Large intestine (tissue), 3 donors: ENCODE results near the gene TMEM154. TPM values are rescaled to one million over a fixed set of nuclear protein-coding genes. Genes with fewer than 3 reads are reported as not detected.

ENCODE experiments used
- DNase-seq, 2 donors: peaks; one replicate each; pipeline versions ENCODE4 v3.0.0 to v3.0.0-alpha.2; 2013
- H3K27ac ChIP-seq: one replicate; pipeline ENCODE4 v1.5.1; 2013; ENCODE audit warnings: low read length
- H3K27me3 ChIP-seq: 2 replicates; pipeline ENCODE4 v1.6.1; 2013; ENCODE audit warnings: low read length; ENCODE audit not compliant: control insufficient read depth, insufficient read depth
- H3K36me3 ChIP-seq: 2 replicates; pipeline ENCODE4 v1.6.1; 2013; ENCODE audit warnings: low read length; ENCODE audit not compliant: control insufficient read depth, insufficient read depth
- H3K4me1 ChIP-seq: one replicate; pipeline ENCODE4 v1.6.1; 2013; ENCODE audit warnings: low read length; ENCODE audit not compliant: control insufficient read depth, insufficient read depth
- H3K4me3 ChIP-seq: one replicate; pipeline ENCODE4 v1.5.1; 2013; ENCODE audit warnings: low read length
- H3K9me3 ChIP-seq: one replicate; pipeline ENCODE4 v1.6.1; 2013; ENCODE audit warnings: mild to moderate bottlenecking, low read depth, low read length, moderate library complexity; ENCODE audit not compliant: control insufficient read depth
- WGBS: methylation state at CpG from one replicate; pipeline ENCODE4 v1.1.5; 2013; ENCODE audit warnings: low lambda C conversion rate; ENCODE audit not compliant: insufficient coverage; 5-methylcytosine and 5-hydroxymethylcytosine counted together
- polyA plus RNA-seq: library from polyadenylated mRNA; unstranded; fragments of 120-200 nt; gene quantifications from one replicate; pipeline ENCODE4 v1.2.1, GENCODE V29; 2013

The TMEM154 gene
- polyA plus RNA-seq, 1 donor, result 0.90 TPM

GRCh38 chr4:152684007-152684406 lies 4.2 kb upstream of the TMEM154 start:
- WGBS, result no CpG with 5 or more reads among the region's 3 CpGs
- Histone ChIP-seq H3K9me3 (no peaks in the 10 kb centered on the region), H3K27me3 (no peaks in the 10 kb centered on the region), H3K27ac (no peak overlapping the region), H3K4me1 (no peaks in the 10 kb centered on the region), H3K36me3 (no peaks in the 10 kb centered on the region), H3K4me3 (no peak overlapping the region)
- DNase-seq, result no peak

GRCh38 chr4:152682143-152682941 lies 2.5 kb upstream of the TMEM154 start:
- DNase-seq, result peak in 1 of 2 donors; percentile 54
- Histone ChIP-seq H3K27ac (no peak overlapping the region), H3K27me3 (peaks cover 6% of the 10 kb centered on the region), H3K36me3 (no peaks in the 10 kb centered on the region), H3K9me3 (no peaks in the 10 kb centered on the region), H3K4me1 (no peaks in the 10 kb centered on the region), H3K4me3 (no peak overlapping the region)
- no CpG with 5 or more reads among the region's 9 CpGs for WGBS

GRCh38 chr4:152680988-152681603 lies 1.3 kb upstream of the TMEM154 start:
- H3K4me1 ChIP-seq, result no peaks in the 10 kb centered on the region
- H3K27ac ChIP-seq, result no peak overlapping the region
- DNase-seq, result no peak
- WGBS, result 100% methylated on average over 1 of the region's 8 CpGs
- H3K27me3 ChIP-seq, result peaks cover 6% of the 10 kb centered on the region
- no peaks in the 10 kb centered on the region for H3K36me3 ChIP-seq
- no peak overlapping the region for H3K4me3 ChIP-seq
- no peaks in the 10 kb centered on the region for H3K9me3 ChIP-seq

- peaks cover 6% of the 10 kb centered on the region for H3K27me3 ChIP-seq
- H3K9me3 ChIP-seq, result no peaks in the 10 kb centered on the region
- no peak overlapping the region for H3K4me3 ChIP-seq
- no peak overlapping the region for H3K27ac ChIP-seq
- WGBS, result no CpG with 5 or more reads among the region's 1 CpG
- no peaks in the 10 kb centered on the region for H3K4me1 ChIP-seq
- no peak for DNase-seq
- no peaks in the 10 kb centered on the region for H3K36me3 ChIP-seq
These were observed 956 bp downstream of the TMEM154 start for GRCh38 chr4:152678841-152679240.

- Histone ChIP-seq H3K27ac (no peak overlapping the region), H3K4me1 (no peaks in the 10 kb centered on the region), H3K36me3 (no peaks in the 10 kb centered on the region), H3K9me3 (no peaks in the 10 kb centered on the region), H3K4me3 (no peak overlapping the region), H3K27me3 (peaks cover 6% of the 10 kb centered on the region)
- no peak for DNase-seq
- whole genome bisulfite sequencing, result no CpG with 5 or more reads among the region's 2 CpGs
These were observed 2.7 kb downstream of the TMEM154 start for GRCh38 chr4:152677117-152677516.

- no peak overlapping the region for H3K27ac ChIP-seq
- no peaks in the 10 kb centered on the region for H3K4me1 ChIP-seq
- H3K4me3 ChIP-seq, result no peak overlapping the region
- peaks cover 6% of the 10 kb centered on the region for H3K27me3 ChIP-seq
- no peaks in the 10 kb centered on the region for H3K36me3 ChIP-seq
- WGBS, result no CpG with 5 or more reads among the region's 3 CpGs
- DNase-seq, result no peak
- H3K9me3 ChIP-seq, result no peaks in the 10 kb centered on the region
These were observed 3.5 kb downstream of the TMEM154 start for GRCh38 chr4:152676052-152676854.

GRCh38 chr4:152674359-152674758 lies 5.4 kb downstream of the TMEM154 start:
- Histone ChIP-seq H3K4me1 (no peaks in the 10 kb centered on the region), H3K4me3 (no peak overlapping the region), H3K27ac (no peak overlapping the region), H3K9me3 (no peaks in the 10 kb centered on the region), H3K27me3 (peaks cover 6% of the 10 kb centered on the region), H3K36me3 (no peaks in the 10 kb centered on the region)
- DNase-seq, result no peak
- no CpG with 5 or more reads among the region's 3 CpGs for WGBS

GRCh38 chr4:152673489-152673888 lies 6.3 kb downstream of the TMEM154 start:
- Histone ChIP-seq H3K27ac (no peak overlapping the region), H3K27me3 (peaks cover 3% of the 10 kb centered on the region), H3K36me3 (no peaks in the 10 kb centered on the region), H3K4me3 (no peak overlapping the region), H3K9me3 (no peaks in the 10 kb centered on the region), H3K4me1 (no peaks in the 10 kb centered on the region)
- no peak for DNase-seq
- whole genome bisulfite sequencing, result 100% methylated on average over 1 of the region's 4 CpGs

- H3K27ac ChIP-seq, result no peak overlapping the region
- 100% methylated on average over 1 of the region's 4 CpGs for WGBS
These were observed 7.3 kb downstream of the TMEM154 start for GRCh38 chr4:152672206-152673092.

More at GRCh38 chr4:152672206-152673092, 7.3 kb downstream of the TMEM154 start:
- no peaks in the 10 kb centered on the region for H3K4me1 ChIP-seq
- no peak overlapping the region for H3K4me3 ChIP-seq
- H3K36me3 ChIP-seq, result no peaks in the 10 kb centered on the region
- DNase-seq, result no peak
- H3K27me3 ChIP-seq, result no peaks in the 10 kb centered on the region
- H3K9me3 ChIP-seq, result no peaks in the 10 kb centered on the region
